Umbilical cord (tissue), 2 donors: Measurements from ENCODE around the gene CELF4. TPM values are rescaled to one million over a fixed set of nuclear protein-coding genes. Genes with fewer than 3 reads are reported as not detected.

ENCODE experiments used
- DNase-seq: peaks from one replicate; pipeline ENCODE4 v3.0.0-alpha.2; 2015; ENCODE audit warnings: low spot score
- total RNA-seq: library from RNA; depleted of rRNA; stranded (reverse); fragments of >200 nt; gene quantifications from one replicate; pipeline ENCODE4 v1.2.3, GENCODE V29; 2014; ENCODE audit warnings: low replicate concordance; ENCODE audit not compliant: insufficient read depth

CELF4 gene
- total RNA-seq, 1 donor from 2014 or later = 5.3 TPM

GRCh38 chr18:37547196-37547827 lies 18.3 kb downstream of the CELF4 start:
- DNase-seq = peak; percentile 38

GRCh38 chr18:37546651-37547050 lies 18.9 kb downstream of the CELF4 start:
- DNase-seq = no peak

GRCh38 chr18:37546272-37546537 lies 19.4 kb downstream of the CELF4 start:
- no peak for DNase-seq

- no peak for DNase-seq
Observed at GRCh38 chr18:37545461-37546271, 19.9 kb downstream of the CELF4 start.

GRCh38 chr18:37544713-37545112 lies 20.9 kb downstream of the CELF4 start:
- DNase-seq = no peak

- DNase-seq = no peak
Observed at GRCh38 chr18:37544217-37544616, 21.4 kb downstream of the CELF4 start.

- DNase-seq = no peak
Observed at GRCh38 chr18:37543321-37543720, 22.3 kb downstream of the CELF4 start.

- DNase-seq = no peak
Observed at GRCh38 chr18:37541517-37541916, 24.1 kb downstream of the CELF4 start.

- no peak for DNase-seq
Observed at GRCh38 chr18:37540424-37541138, 25.0 kb downstream of the CELF4 start.

- DNase-seq = no peak
Observed at GRCh38 chr18:37539236-37539635, 26.4 kb downstream of the CELF4 start.

GRCh38 chr18:37538526-37539205 lies 26.9 kb downstream of the CELF4 start:
- DNase-seq = no peak

- DNase-seq = peak; percentile 64
Observed at GRCh38 chr18:37537868-37538525, 27.6 kb downstream of the CELF4 start.

- DNase-seq = no peak
Observed at GRCh38 chr18:37536656-37537055, 28.9 kb downstream of the CELF4 start.

- DNase-seq = no peak
Observed at GRCh38 chr18:37535968-37536367, 29.6 kb downstream of the CELF4 start.

- DNase-seq = no peak
Observed at GRCh38 chr18:37534627-37535026, 31.0 kb downstream of the CELF4 start.

- DNase-seq = no peak
Observed at GRCh38 chr18:37533647-37534584, 31.7 kb downstream of the CELF4 start.

GRCh38 chr18:37532917-37533316 lies 32.7 kb downstream of the CELF4 start:
- DNase-seq = no peak

GRCh38 chr18:37529863-37530262 lies 35.7 kb downstream of the CELF4 start:
- DNase-seq = no peak

- no peak for DNase-seq
Observed at GRCh38 chr18:37529296-37529695, 36.3 kb downstream of the CELF4 start.

- DNase-seq = no peak
Observed at GRCh38 chr18:37527395-37527794, 38.2 kb downstream of the CELF4 start.

GRCh38 chr18:37525262-37525585 lies 40.4 kb downstream of the CELF4 start:
- no peak for DNase-seq
